HepG2 (cell line): ENCODE data around the gene FXYD4. TPM values are rescaled to one million over a fixed set of nuclear protein-coding genes. Genes with fewer than 3 reads are reported as not detected.
A peak's percentile ranks its signal among the peaks of the same experiment; 100 is the strongest.

Experiments used
- ATAC-seq: fragments of 200-7000 bp; cut with Tn5 transposase; 3 replicates; pipeline ENCODE4 v1.9.1; 2020; ENCODE audit warnings: mild to moderate bottlenecking, moderate library complexity
- BruUV-seq: library from RNA; stranded (reverse); fragments of 400-500 nt; replicated peaks from 2 replicates; lab custom pipeline; 2021; lab: Mats Ljungman, UMichigan
- CTCF ChIA-PET: fragments of 300-600 bp; formaldehyde crosslinking; extraction: SDS; loops from one replicate; lab custom pipeline; 2021; ENCODE audit warnings: low total read pairs, inconsistent platforms, low intra/inter-chr PET ratio; lab: Yijun Ruan, JAX
- POLR2A ChIA-PET: fragments of 350-600 bp; sonication (Branson Sonifier 250); formaldehyde crosslinking; loops from one replicate; lab custom pipeline; 2020; ENCODE audit warnings: antibody characterized with exemption, inconsistent platforms; lab: Yijun Ruan, JAX
- DNase-seq: peaks from one replicate; pipeline ENCODE4 v3.0.0-alpha.2; 2015; ENCODE audit warnings: low spot score
- FAIRE-seq: peaks from 3 replicates; lab custom pipeline; 2011; peaks lifted over from hg19 to GRCh38; lab: Jason Lieb, UNC
- H2AFZ ChIP-seq: one replicate; pipeline ENCODE4 v1.6.1; 2011; ENCODE audit warnings: low read length, inconsistent platforms
- H3K27ac ChIP-seq: fragments of 300-600 bp; 3 replicates; pipeline ENCODE4 v1.8.0; 2011; ENCODE audit warnings: mixed run types, mild to moderate bottlenecking, mixed read lengths, low read length, inconsistent platforms; ENCODE audit not compliant: insufficient read depth; ENCODE audit errors: extremely low read length
- H3K27me3 ChIP-seq, 2 experiments: fragments of 200-600 bp in 1 of 2; 2 replicates in 1 of 2; 3 replicates in 1 of 2; pipeline versions ENCODE4 v1.6.0 to v1.8.0; 2011; ENCODE audit warnings: low read length in 2 of 2, mild to moderate bottlenecking in 2 of 2, moderate library complexity in 2 of 2, inconsistent platforms in 1 of 2; ENCODE audit not compliant: insufficient read depth in 2 of 2, control insufficient read depth in 1 of 2
- H3K36me3 ChIP-seq, 2 experiments: fragments of 200-600 bp in 1 of 2; replicated peaks in 1 of 2; 2 replicates in 1 of 2; 3 replicates in 1 of 2; pipeline versions ENCODE4 v1.5.1 to v1.8.0; 2011; ENCODE audit warnings: low read length in 2 of 2, inconsistent platforms in 1 of 2; ENCODE audit not compliant: insufficient read depth in 2 of 2, control insufficient read depth in 1 of 2
- H3K4me1 ChIP-seq: 2 replicates; pipeline ENCODE4 v1.5.1; 2012; ENCODE audit warnings: low read length, inconsistent platforms; ENCODE audit not compliant: insufficient read depth
- H3K4me2 ChIP-seq: 2 replicates; pipeline ENCODE4 v1.6.0; 2011; ENCODE audit warnings: low read depth, low read length, inconsistent platforms
- H3K4me3 ChIP-seq, 3 experiments: fragments of 200-600 bp in 1 of 3; sonication (generic), shearing (Covaris generic) in 1 of 3; replicated peaks in 1 of 3; 2 replicates each; pipeline ENCODE4 v1.5.1; 2011 to 2016; ENCODE audit warnings: low read length in 3 of 3, inconsistent platforms in 2 of 3, low read depth in 2 of 3, mild to moderate bottlenecking in 2 of 3, control low read depth in 1 of 3, mixed read lengths in 1 of 3; ENCODE audit not compliant: insufficient read depth in 1 of 3
- H3K79me2 ChIP-seq: one replicate; pipeline ENCODE4 v1.6.1; 2011; ENCODE audit warnings: low read length, inconsistent platforms; ENCODE audit not compliant: insufficient read depth
- H3K9ac ChIP-seq: 2 replicates; pipeline ENCODE4 v1.6.0; 2011; ENCODE audit warnings: mild to moderate bottlenecking, low read depth, low read length, inconsistent platforms; ENCODE audit not compliant: insufficient read depth
- H3K9me3 ChIP-seq: 2 replicates; pipeline ENCODE4 v1.5.1; 2012; ENCODE audit warnings: mild to moderate bottlenecking, low read length
- H4K20me1 ChIP-seq: 2 replicates; pipeline ENCODE4 v1.6.0; 2011; ENCODE audit warnings: inconsistent platforms, mild to moderate bottlenecking, low read length, moderate library complexity; ENCODE audit not compliant: insufficient read depth
- CC2D1A ChIP-seq: sonication (generic); formaldehyde crosslinking; IDR thresholded peaks from 2 replicates; pipeline ENCODE4 v1.8.1; 2023; ENCODE audit warnings: mild to moderate bottlenecking, missing genetic modification reagents
- FOXP4 ChIP-seq: sonication (generic); formaldehyde crosslinking; IDR thresholded peaks from 2 replicates; pipeline ENCODE4 v1.4.0; 2020; ENCODE audit warnings: missing genetic modification reagents
- KLF12 ChIP-seq: sonication (generic); formaldehyde crosslinking; IDR thresholded peaks from 2 replicates; pipeline ENCODE4 v1.4.0; 2020; ENCODE audit warnings: missing genetic modification reagents, borderline replicate concordance
- NFE2L2 ChIP-seq: fragments of 150-350 bp; IDR thresholded peaks from 2 replicates; pipeline ENCODE4 v1.6.1; 2014; ENCODE audit warnings: low read length
- NFKBIZ ChIP-seq: IDR thresholded peaks from 2 replicates; pipeline ENCODE4 v1.6.1; 2018; ENCODE audit warnings: missing genetic modification reagents, missing compliant biosample characterization
- RFXAP ChIP-seq: sonication (generic); formaldehyde crosslinking; IDR thresholded peaks from 2 replicates; pipeline ENCODE4 v1.4.0; 2020; ENCODE audit warnings: missing genetic modification reagents, borderline replicate concordance
- ZBTB33 ChIP-seq: sonication (generic); formaldehyde crosslinking; IDR thresholded peaks from 2 replicates; pipeline ENCODE4 v1.4.0; 2020; ENCODE audit warnings: missing genetic modification reagents
- ZNF263 ChIP-seq: sonication (generic); formaldehyde crosslinking; IDR thresholded peaks from 2 replicates; pipeline ENCODE4 v1.4.0; 2020; ENCODE audit warnings: missing genetic modification reagents
- ZNF687 ChIP-seq: sonication (generic); formaldehyde crosslinking; IDR thresholded peaks from 2 replicates; pipeline ENCODE4 v1.5.1; 2020; ENCODE audit warnings: mild to moderate bottlenecking, missing genetic modification reagents, moderate library complexity
- ZNF816 ChIP-seq: sonication (generic); formaldehyde crosslinking; IDR thresholded peaks from 2 replicates; pipeline ENCODE4 v1.8.0; 2022; ENCODE audit warnings: missing genetic modification reagents, mild to moderate bottlenecking, borderline replicate concordance
- ZSCAN30 ChIP-seq: sonication (generic); formaldehyde crosslinking; IDR thresholded peaks from 2 replicates; pipeline ENCODE4 v1.5.0; 2020; ENCODE audit warnings: mild to moderate bottlenecking, missing genetic modification reagents
- WGBS: methylation state at CpG from one replicate; pipeline ENCODE4 v1.1.6; 2017; ENCODE audit warnings: low lambda C conversion rate; 5-methylcytosine and 5-hydroxymethylcytosine counted together
- in situ Hi-C: cut with HindIII; loops from 2 replicates; pipeline ENCODE4 v1.10.0; 2017; ENCODE audit warnings: low pct_unique_long_range_greater_than_20kb; ENCODE audit not compliant: extremely low pct_ligation_motif_present
- intact Hi-C: fragments of 100-400 bp; cut with micrococcal nuclease; formaldehyde crosslinking; loops from one replicate; pipeline ENCODE4 v1.10.0; 2022; ENCODE audit not compliant: unreplicated experiment
- polyA plus RNA-seq, 8 experiments: library from polyadenylated mRNA; depleted of rRNA in 3 of 8; stranded (reverse) in 7 of 8; unstranded in 1 of 8; fragments of >200 nt; fragmentation: Illumina TruSeq in 4 of 8; extraction: Trizol in 4 of 8; gene quantifications; 2 replicates each; pipeline versions ENCODE4 v1.2.1 to v1.2.3, GENCODE V29; 2011 to 2016; ENCODE audit warnings: low read depth in 4 of 8, missing spikeins in 1 of 8, mixed read lengths in 1 of 8; ENCODE audit not compliant: insufficient read depth in 1 of 8
- total RNA-seq, 5 experiments: library from RNA; depleted of rRNA; stranded (reverse); fragments of >200 nt; fragmentation: Illumina TruSeq; extraction: Trizol; gene quantifications; 2 replicates each; pipeline ENCODE4 v1.2.3, GENCODE V29; 2016; ENCODE audit warnings: low read depth in 1 of 5

Gene FXYD4
- total and polyA plus RNA-seq, 2 of the 13 experiments (the other 11 are each of a cell fraction or from before 2014, with no cell fraction given), result not detected

GRCh38 chr10:43338117-43338516, 33.3 kb upstream of the FXYD4 start:
- CTCF ChIA-PET, result no interaction called here
- DNase-seq (no peak), ATAC-seq (peak; percentile 35; the same call in 1 of the 3 replicates), FAIRE-seq (no peak)
- H3K4me3 ChIP-seq, result no peak overlapping the region
- H3K4me2 ChIP-seq, result no peak overlapping the region
- no peaks in the 10 kb centered on the region for H4K20me1 ChIP-seq
- TF ChIP-seq NFKBIZ (CRISPR knock-in tag) (no peak), ZBTB33 (CRISPR knock-in tag) (peak; percentile 82; the same call in 1 of the 2 replicates), KLF12 (CRISPR knock-in tag) (no peak)
- H3K9ac ChIP-seq, result no peak overlapping the region
- no peaks in the 10 kb centered on the region for H3K79me2 ChIP-seq
- H3K4me1 ChIP-seq, result peaks cover 27% of the 10 kb centered on the region
- BruUV-seq, result no TSS peak
- intact Hi-C loops (no loop called here), in situ Hi-C loops (no loop called here)
- 66% methylated on average over 5 of the region's 12 CpGs for WGBS
- peaks cover 0 to 27% of the 10 kb centered on the region in 2 experiments; a peak in 4 of 5 replicates for H3K27me3 ChIP-seq
- no peak overlapping the region for H2AFZ ChIP-seq
- no peak overlapping the region for H3K27ac ChIP-seq
- no peaks in the 10 kb centered on the region for H3K9me3 ChIP-seq
- no peaks in the 10 kb centered on the region for H3K36me3 ChIP-seq
- POLR2A ChIA-PET, result no interaction called here

GRCh38 chr10:43339136-43339535, 32.3 kb upstream of the FXYD4 start:
- H3K4me3 ChIP-seq, result no peak overlapping the region; a peak in 1 of 6 replicates
- ChIA-PET CTCF (no interaction called here), POLR2A (no interaction called here)
- H3K9ac ChIP-seq, result no peak overlapping the region
- 5% methylated on average over 2 of the region's 11 CpGs for WGBS
- intact Hi-C loops, result no loop called here
- ATAC-seq (peak; percentile 56), FAIRE-seq (no peak), DNase-seq (no peak)
- H3K27ac ChIP-seq, result no peak overlapping the region
- peaks cover 0 to 32% of the 10 kb centered on the region in 2 experiments; a peak in 4 of 5 replicates for H3K27me3 ChIP-seq
- no peaks in the 10 kb centered on the region for H3K79me2 ChIP-seq
- in situ Hi-C loops, result no loop called here
- H4K20me1 ChIP-seq, result no peaks in the 10 kb centered on the region
- H3K4me2 ChIP-seq, result no peak overlapping the region
- H2AFZ ChIP-seq, result no peak overlapping the region
- H3K36me3 ChIP-seq, result no peaks in the 10 kb centered on the region
- no peaks in the 10 kb centered on the region for H3K9me3 ChIP-seq
- no TSS peak for BruUV-seq
- H3K4me1 ChIP-seq, result peaks cover 27% of the 10 kb centered on the region
- no peak for TF ChIP-seq RFXAP
- TF ChIP-seq CC2D1A (CRISPR knock-in tag), result no peak
- TF ChIP-seq ZSCAN30 (CRISPR knock-in tag), result no peak
- no peak for TF ChIP-seq NFE2L2
- 0 out of 2 replicates have a peak, but pooled peaks have one; percentile 27 for TF ChIP-seq ZNF263 (CRISPR knock-in tag)
- TF ChIP-seq ZNF816, result no peak
- peak; percentile 13; the same call in 1 of the 2 replicates for TF ChIP-seq ZNF687
- no peak for TF ChIP-seq FOXP4
